Measurements from ENCODE around the gene TMEM239.
"Not testable (repeated sequence)": the region's sequence is repeated elsewhere in the genome, so short reads cannot be mapped to it uniquely, and the experiment has no call there.

Gene TMEM239

GRCh38 chr20:2822073-2822472, 5.9 kb downstream of the TMEM239 start:
- DNase-seq, result no peak

GRCh38 chr20:2825761-2826160, 9.6 kb downstream of the TMEM239 start:
- DNase-seq, result no peak

- no peak for DNase-seq
Observed at GRCh38 chr20:2826655-2827054, 10.5 kb downstream of the TMEM239 start.

- DNase-seq, result no peak
Observed at GRCh38 chr20:2829376-2829775, 13.2 kb downstream of the TMEM239 start.

- not testable (repeated sequence) for DNase-seq
Observed at GRCh38 chr20:2831206-2831605, 15.0 kb downstream of the TMEM239 start.

- no peak for DNase-seq
Observed at GRCh38 chr20:2833761-2834160, 17.6 kb downstream of the TMEM239 start.

- no peak for DNase-seq
Observed at GRCh38 chr20:2834401-2835110, 18.4 kb downstream of the TMEM239 start.

GRCh38 chr20:2835331-2835796, 19.2 kb downstream of the TMEM239 start:
- DNase-seq, result no peak

- no peak for DNase-seq
Observed at GRCh38 chr20:2836035-2836434, 19.9 kb downstream of the TMEM239 start.

GRCh38 chr20:2837221-2837960, 21.2 kb downstream of the TMEM239 start:
- DNase-seq, result no peak

- DNase-seq, result no peak
Observed at GRCh38 chr20:2838170-2838797, 22.1 kb downstream of the TMEM239 start.

GRCh38 chr20:2838847-2839671, 22.9 kb downstream of the TMEM239 start:
- no peak for DNase-seq

- no peak for DNase-seq
Observed at GRCh38 chr20:2839732-2840137, 23.6 kb downstream of the TMEM239 start.

GRCh38 chr20:2840138-2840966, 24.2 kb downstream of the TMEM239 start, which contains the start of the genes PCED1A and VPS16:
TSS of gene PCED1A (minus strand) at chr20:2840655. CDS start at chr20:2839912, 743 bp downstream.
TSS of gene VPS16 (plus strand) at chr20:2840745. CDS start at chr20:2840775, 30 bp downstream.
- DNase-seq, result peak; percentile 84

GRCh38 chr20:2840967-2841531, 24.9 kb downstream of the TMEM239 start:
- peak; percentile 36 for DNase-seq

- no peak for DNase-seq
Observed at GRCh38 chr20:2845607-2846006, 29.4 kb downstream of the TMEM239 start.

GRCh38 chr20:2846698-2847097, 30.5 kb downstream of the TMEM239 start:
- no peak for DNase-seq

GRCh38 chr20:2847802-2848201, 31.6 kb downstream of the TMEM239 start:
- no peak for DNase-seq

- DNase-seq, result no peak
Observed at GRCh38 chr20:2849529-2849928, 33.4 kb downstream of the TMEM239 start.

- no peak for DNase-seq
Observed at GRCh38 chr20:2851086-2851485, 34.9 kb downstream of the TMEM239 start.

- no peak for DNase-seq
Observed at GRCh38 chr20:2858591-2858990, 42.4 kb downstream of the TMEM239 start.

Data from NCI-H2227 treated with DMSO at 0.1 percent for 48 hours (cell line).